Heart right ventricle (tissue), 16 donors: Measurements from ENCODE around the gene ADAM12. TPM values are rescaled to one million over a fixed set of nuclear protein-coding genes. Genes with fewer than 3 reads are reported as not detected.
A peak's percentile ranks its signal among the peaks of the same experiment; 100 is the strongest.

Source experiments
- ATAC-seq, 8 donors: fragments of 200-7000 bp; cut with Tn5 transposase; one replicate each; pipeline ENCODE4 v1.9.1; 2020; ENCODE audit warnings: mild to moderate bottlenecking in 8 of 8, moderate library complexity in 8 of 8, moderate number of reproducible peaks in 1 of 8
- DNase-seq, 2 donors: peaks; one replicate each; pipeline ENCODE4 v3.0.0-alpha.2; 2020
- H3K27ac ChIP-seq, 10 donors: fragments of 200-600 bp; sonication (generic) in 2 of 10; one replicate each; pipeline versions ENCODE4 v1.5.0 to v1.8.0; 2020 to 2022; ENCODE audit warnings: mild to moderate bottlenecking in 3 of 10
- H3K27me3 ChIP-seq, 7 donors: fragments of 200-600 bp; one replicate each; pipeline ENCODE4 v1.8.0; 2021 to 2022; ENCODE audit warnings: mild to moderate bottlenecking in 2 of 7
- H3K36me3 ChIP-seq, 9 donors: fragments of 200-600 bp; sonication (generic) in 1 of 9; one replicate each; pipeline versions ENCODE4 v1.5.0 to v1.8.0; 2020 to 2022; ENCODE audit warnings: mild to moderate bottlenecking in 2 of 9
- H3K4me1 ChIP-seq, 9 donors: fragments of 200-600 bp; sonication (generic) in 1 of 9; one replicate each; pipeline versions ENCODE4 v1.5.0 to v1.8.0; 2020 to 2022; ENCODE audit warnings: mild to moderate bottlenecking in 4 of 9
- H3K4me3 ChIP-seq, 10 donors: fragments of 200-600 bp; sonication (generic) in 2 of 10; one replicate each; pipeline versions ENCODE4 v1.5.0 to v1.8.0; 2020 to 2022; ENCODE audit warnings: mild to moderate bottlenecking in 7 of 10, moderate library complexity in 2 of 10
- H3K9me3 ChIP-seq, 11 donors: fragments of 200-600 bp in 10 of 11; sonication (generic) in 2 of 11; one replicate each; pipeline versions ENCODE4 v1.5.0 to v1.8.0; 2013 to 2022; ENCODE audit warnings: mild to moderate bottlenecking in 2 of 11, control low read depth in 1 of 11, moderate library complexity in 1 of 11
- WGBS, 2 donors: extraction: QIAGEN DNeasy Blood & Tissue Kit; methylation state at CpG; one replicate each; pipeline ENCODE4 v1.1.7; 2013; ENCODE audit warnings: inconsistent platforms in 1 of 2; 5-methylcytosine and 5-hydroxymethylcytosine counted together
- intact Hi-C, 10 donors: fragments of 100-400 bp; cut with DNase I; formaldehyde crosslinking; loops; one replicate each; pipeline versions ENCODE4 v1.11.1 to v1.14.2; 2022
- polyA plus RNA-seq, 2 donors: library from polyadenylated mRNA; stranded (reverse); fragments of 200-250 nt; gene quantifications; one replicate each; pipeline ENCODE4 v1.2.3, GENCODE V29; 2013
- total RNA-seq, 10 donors: library from RNA; stranded (reverse); fragmentation: NEBNext Ultra II Directional in 3 of 10; extraction: Animal tissue kit (Norgen Biotek cat#: 25700) in 3 of 10; gene quantifications; one replicate each; pipeline versions ENCODE4 v1.2.1 to v1.2.4, GENCODE V29; 2021 to 2023
- TF ChIP-seq, protein P1 (sequence below), 9 donors: fragments of 200-600 bp; sonication (generic) in 2 of 9; IDR thresholded peaks; one replicate each; pipeline versions ENCODE4 v1.5.0 to v1.8.0; 2021 to 2022; ENCODE audit warnings: antibody characterized with exemption in 9 of 9, mild to moderate bottlenecking in 5 of 9, moderate library complexity in 1 of 9
- donor health status: Arrhythmogenic right ventricular cardiomyopathy.
- donor health status: ischemic (EF 13 %, LVEDD 7.1; RV severe dilation, severe dysfunction).
- donor health status: healthy with polysubstance abuse.
- donor health status: DM: no; HTN: yes; CAD: no.
- donor health status: DM: no; HTN: no; CAD: no.
- donor health status: ischemic (EF 25% LVEDD 6.9; RV normal size, moderate dysfunction).
- donor health status: ischemic (EF 25% LVEDD 5.7; RV mildly dilated, moderate dysfunction).
- donor health status: healthy.
- donor health status: DM: yes; HTN: yes; CAD: no.
- donor health status: Ischemic cardiomyopathy.
- donor health status: ischemic (EF 35%, LVEDD 5.7; RV mildly dilated, moderate dysfunction).
- donor health status: nonischemic (EF 11% LVEDD 7.7; RV severe dilation, severe dysfunction).
- donor health status: DM: yes; HTN: yes; CAD: no.
- donor health status: PGD.
- donor health status: ischemic (EF 29% LVEDD 5.4; RV normal size, mild dysfunction).
- donor health status: nonischemic (EF 23%, LVEDD 6.1; RV moderate dilation, normal function).

The ADAM12 gene
- total and polyA plus RNA-seq, 12 donors, result 0.07 to 6.9 (median 0.47) TPM

GRCh38 chr10:126137562-126138221 is 250.6 kb downstream of the ADAM12 start:
- TF ChIP-seq, protein P1, sequence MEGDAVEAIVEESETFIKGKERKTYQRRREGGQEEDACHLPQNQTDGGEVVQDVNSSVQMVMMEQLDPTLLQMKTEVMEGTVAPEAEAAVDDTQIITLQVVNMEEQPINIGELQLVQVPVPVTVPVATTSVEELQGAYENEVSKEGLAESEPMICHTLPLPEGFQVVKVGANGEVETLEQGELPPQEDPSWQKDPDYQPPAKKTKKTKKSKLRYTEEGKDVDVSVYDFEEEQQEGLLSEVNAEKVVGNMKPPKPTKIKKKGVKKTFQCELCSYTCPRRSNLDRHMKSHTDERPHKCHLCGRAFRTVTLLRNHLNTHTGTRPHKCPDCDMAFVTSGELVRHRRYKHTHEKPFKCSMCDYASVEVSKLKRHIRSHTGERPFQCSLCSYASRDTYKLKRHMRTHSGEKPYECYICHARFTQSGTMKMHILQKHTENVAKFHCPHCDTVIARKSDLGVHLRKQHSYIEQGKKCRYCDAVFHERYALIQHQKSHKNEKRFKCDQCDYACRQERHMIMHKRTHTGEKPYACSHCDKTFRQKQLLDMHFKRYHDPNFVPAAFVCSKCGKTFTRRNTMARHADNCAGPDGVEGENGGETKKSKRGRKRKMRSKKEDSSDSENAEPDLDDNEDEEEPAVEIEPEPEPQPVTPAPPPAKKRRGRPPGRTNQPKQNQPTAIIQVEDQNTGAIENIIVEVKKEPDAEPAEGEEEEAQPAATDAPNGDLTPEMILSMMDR (IDR thresholded peaks at IDR 0.05), result no peak
- WGBS, 2 donors, result 84 to 85% methylated on average over 4 of the region's 4 CpGs
- H3K36me3 ChIP-seq, result no peaks in the 10 kb centered on the region
- no peak overlapping the region for H3K4me3 ChIP-seq
- no peaks in the 10 kb centered on the region for H3K27me3 ChIP-seq
- H3K27ac ChIP-seq, result no peak overlapping the region
- intact Hi-C loops, result no loop called here
- peaks cover 0 to 31% (median 4%) of the 10 kb centered on the region in 9 donors for H3K4me1 ChIP-seq
- no peak for ATAC-seq
- no peak for DNase-seq
- H3K9me3 ChIP-seq, result peaks cover 0 to 11% (median 0%) of the 10 kb centered on the region in 11 donors

DNA sequence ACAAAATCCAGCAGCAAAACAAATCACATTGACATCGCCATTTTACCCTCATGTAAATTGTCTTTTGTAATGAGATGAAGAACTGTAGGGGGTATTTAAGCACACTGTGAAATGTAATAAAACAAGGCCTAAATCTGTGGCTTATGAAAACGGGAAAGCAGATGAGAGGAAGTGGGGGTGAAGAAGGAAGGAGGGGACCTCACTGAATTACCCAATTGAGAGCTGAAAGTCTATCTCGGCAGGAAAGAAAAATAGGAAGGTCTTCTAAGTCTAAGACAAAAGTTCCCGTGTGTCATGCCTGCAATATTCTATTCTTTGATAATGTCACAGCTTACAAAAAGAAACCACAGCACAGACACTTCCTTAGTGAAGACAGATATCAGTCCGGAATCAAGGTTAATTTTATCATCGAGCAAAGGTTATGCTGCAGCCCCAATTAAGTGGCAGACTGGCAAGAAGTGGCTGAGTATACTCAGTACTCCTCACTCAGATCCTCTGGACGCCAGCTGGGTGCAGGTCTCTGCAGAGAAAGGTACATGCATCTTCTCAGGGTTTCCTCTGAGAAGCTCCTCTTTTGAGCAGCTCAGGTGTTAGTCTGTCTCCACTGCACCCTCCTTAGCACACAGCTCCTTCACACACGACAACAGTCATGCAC is 252.2 kb downstream of the ADAM12 start:
- WGBS, 2 donors, result 51 to 55% methylated on average over 8 of the region's 8 CpGs
- intact Hi-C loops, result no loop called here
- H3K4me3 ChIP-seq, result no peak overlapping the region
- TF ChIP-seq, protein P1 (IDR thresholded peaks at IDR 0.05), result no peak
- H3K9me3 ChIP-seq, result peaks cover 0 to 11% (median 0%) of the 10 kb centered on the region in 11 donors
- no peak for ATAC-seq
- no peak for DNase-seq
- H3K27me3 ChIP-seq, result no peaks in the 10 kb centered on the region
- H3K4me1 ChIP-seq, result peaks cover 0 to 35% (median 4%) of the 10 kb centered on the region in 9 donors
- peak overlapping the region in 1 of 10 donors; percentile 36 for H3K27ac ChIP-seq
- H3K36me3 ChIP-seq, result no peaks in the 10 kb centered on the region

GRCh38 chr10:126135177-126135576 is 253.1 kb downstream of the ADAM12 start:
- H3K9me3 ChIP-seq, result peaks cover 0 to 11% (median 0%) of the 10 kb centered on the region in 11 donors
- ATAC-seq, result no peak
- H3K27me3 ChIP-seq, result no peaks in the 10 kb centered on the region
- no peak for DNase-seq
- 81 to 89% methylated on average over 4 of the region's 4 CpGs for WGBS, 2 donors
- no peak overlapping the region for H3K27ac ChIP-seq
- H3K4me1 ChIP-seq, result peaks cover 0 to 44% (median 4%) of the 10 kb centered on the region in 9 donors
- TF ChIP-seq, protein P1 (IDR thresholded peaks at IDR 0.05), result no peak
- intact Hi-C loops, result no loop called here
- no peaks in the 10 kb centered on the region for H3K36me3 ChIP-seq
- H3K4me3 ChIP-seq, result no peak overlapping the region

DNA sequence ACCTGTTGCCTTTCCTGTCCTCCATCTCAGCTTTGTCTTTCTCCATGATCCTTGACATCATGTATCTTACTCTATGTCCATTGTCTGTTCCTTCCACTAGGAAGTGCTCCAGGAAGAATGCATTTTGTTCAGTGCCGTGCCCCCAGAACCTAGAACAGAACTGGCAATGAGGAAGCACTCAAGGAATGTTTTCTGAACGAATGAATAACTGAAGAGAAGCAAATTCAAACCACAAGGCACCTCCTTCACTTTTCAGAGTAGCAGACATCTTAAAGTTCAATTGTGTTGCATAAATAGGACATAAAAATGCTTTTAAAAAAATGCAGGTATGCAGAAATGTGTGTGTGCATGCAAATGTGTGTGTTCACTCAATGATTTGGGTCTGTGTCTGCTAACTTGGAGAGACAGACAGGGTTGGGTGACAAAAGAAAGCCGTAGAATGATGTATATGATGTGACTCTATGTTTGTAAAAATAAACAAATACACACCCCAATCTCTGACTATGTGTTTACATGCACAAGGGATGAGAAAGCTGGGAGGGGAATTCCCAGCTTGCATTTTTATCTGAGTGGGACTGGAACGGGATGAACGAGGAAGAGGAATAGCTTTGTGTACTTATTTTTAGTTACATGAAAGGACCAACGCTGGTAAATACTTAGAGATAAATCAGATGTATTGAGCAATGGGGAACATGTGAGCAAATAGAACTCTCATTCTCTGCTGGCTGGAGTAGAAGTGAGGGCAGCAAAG is 254.2 kb downstream of the ADAM12 start:
- no peaks in the 10 kb centered on the region for H3K36me3 ChIP-seq
- intact Hi-C loops, result no loop called here
- peaks cover 0 to 11% (median 0%) of the 10 kb centered on the region in 11 donors for H3K9me3 ChIP-seq
- no peak overlapping the region for H3K27ac ChIP-seq
- ATAC-seq, result peak in 1 of 8 donors; percentile 60
- WGBS, 2 donors, result 27 to 33% methylated on average over 6 of the region's 6 CpGs
- TF ChIP-seq, protein P1 (IDR thresholded peaks at IDR 0.05), result no peak
- H3K4me3 ChIP-seq, result no peak overlapping the region
- peaks cover 0 to 45% (median 4%) of the 10 kb centered on the region in 9 donors for H3K4me1 ChIP-seq
- no peak for DNase-seq
- H3K27me3 ChIP-seq, result no peaks in the 10 kb centered on the region
